HL-60 (cell line): ENCODE data around the gene MXD4.

Experiments used
- DNase-seq, 2 experiments: peaks; one replicate each; pipeline ENCODE4 v3.0.0-alpha.2; 2010 to 2020; ENCODE audit warnings: low read depth in 1 of 2, low spot score in 1 of 2
- H3K27ac ChIP-seq: fragments of 250-450 bp; sonication (Bioruptor Pico); replicated peaks from 2 replicates; pipeline ENCODE4 v1.5.1; 2020; ENCODE audit warnings: mild to moderate bottlenecking, moderate library complexity
- H3K27me3 ChIP-seq: fragments of 250-450 bp; sonication (Bioruptor Pico); 2 replicates; pipeline ENCODE4 v1.5.1; 2021; ENCODE audit warnings: mild to moderate bottlenecking, moderate library complexity; ENCODE audit not compliant: insufficient read depth, poor library complexity, severe bottlenecking
- H3K4me3 ChIP-seq: replicated peaks from 2 replicates; pipeline ENCODE4 v1.5.1; 2011; ENCODE audit warnings: mild to moderate bottlenecking, control low read depth, low read length; ENCODE audit not compliant: insufficient read depth
- GABPA ChIP-seq: IDR thresholded peaks from 2 replicates; pipeline ENCODE4 v1.6.1; 2012; ENCODE audit warnings: low read depth
- POLR2AphosphoS5 ChIP-seq: IDR thresholded peaks from 2 replicates; pipeline ENCODE4 v1.6.1; 2012; ENCODE audit warnings: low read depth
- SPI1 ChIP-seq: IDR thresholded peaks from 2 replicates; pipeline ENCODE4 v1.6.1; 2012; ENCODE audit warnings: low read depth, mild to moderate bottlenecking, borderline replicate concordance
- TF ChIP-seq, protein P1 (sequence below): IDR thresholded peaks from 2 replicates; pipeline ENCODE4 v1.6.1; 2012; ENCODE audit warnings: low read depth; ENCODE audit not compliant: insufficient replicate concordance
- TF ChIP-seq, protein P2 (sequence below): IDR thresholded peaks from one replicate; pipeline ENCODE4 v1.5.1; 2011; ENCODE audit warnings: low read length, control low read depth, inconsistent platforms; ENCODE audit not compliant: insufficient read depth

The MXD4 gene

DNA sequence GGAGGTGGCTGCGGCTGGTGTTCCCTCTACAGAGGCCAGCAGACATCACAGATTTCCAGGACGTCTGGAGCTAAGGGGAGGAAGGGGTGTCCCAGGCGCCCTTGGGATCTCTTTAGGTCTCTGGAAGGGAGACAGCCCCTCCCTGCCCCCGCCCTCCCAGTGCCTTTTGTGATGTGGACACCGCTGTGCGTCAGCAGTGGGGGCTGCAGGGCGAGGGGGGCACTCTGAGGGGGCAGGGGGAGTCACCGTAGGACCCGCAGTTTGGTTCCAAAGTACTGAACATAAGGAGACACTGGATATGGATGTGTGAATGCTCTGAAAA, 25.6 kb upstream of the MXD4 start:
- H3K27ac ChIP-seq = no peak overlapping the region
- TF ChIP-seq, protein P1, sequence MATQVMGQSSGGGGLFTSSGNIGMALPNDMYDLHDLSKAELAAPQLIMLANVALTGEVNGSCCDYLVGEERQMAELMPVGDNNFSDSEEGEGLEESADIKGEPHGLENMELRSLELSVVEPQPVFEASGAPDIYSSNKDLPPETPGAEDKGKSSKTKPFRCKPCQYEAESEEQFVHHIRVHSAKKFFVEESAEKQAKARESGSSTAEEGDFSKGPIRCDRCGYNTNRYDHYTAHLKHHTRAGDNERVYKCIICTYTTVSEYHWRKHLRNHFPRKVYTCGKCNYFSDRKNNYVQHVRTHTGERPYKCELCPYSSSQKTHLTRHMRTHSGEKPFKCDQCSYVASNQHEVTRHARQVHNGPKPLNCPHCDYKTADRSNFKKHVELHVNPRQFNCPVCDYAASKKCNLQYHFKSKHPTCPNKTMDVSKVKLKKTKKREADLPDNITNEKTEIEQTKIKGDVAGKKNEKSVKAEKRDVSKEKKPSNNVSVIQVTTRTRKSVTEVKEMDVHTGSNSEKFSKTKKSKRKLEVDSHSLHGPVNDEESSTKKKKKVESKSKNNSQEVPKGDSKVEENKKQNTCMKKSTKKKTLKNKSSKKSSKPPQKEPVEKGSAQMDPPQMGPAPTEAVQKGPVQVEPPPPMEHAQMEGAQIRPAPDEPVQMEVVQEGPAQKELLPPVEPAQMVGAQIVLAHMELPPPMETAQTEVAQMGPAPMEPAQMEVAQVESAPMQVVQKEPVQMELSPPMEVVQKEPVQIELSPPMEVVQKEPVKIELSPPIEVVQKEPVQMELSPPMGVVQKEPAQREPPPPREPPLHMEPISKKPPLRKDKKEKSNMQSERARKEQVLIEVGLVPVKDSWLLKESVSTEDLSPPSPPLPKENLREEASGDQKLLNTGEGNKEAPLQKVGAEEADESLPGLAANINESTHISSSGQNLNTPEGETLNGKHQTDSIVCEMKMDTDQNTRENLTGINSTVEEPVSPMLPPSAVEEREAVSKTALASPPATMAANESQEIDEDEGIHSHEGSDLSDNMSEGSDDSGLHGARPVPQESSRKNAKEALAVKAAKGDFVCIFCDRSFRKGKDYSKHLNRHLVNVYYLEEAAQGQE = no peak
- TF ChIP-seq, protein P2, sequence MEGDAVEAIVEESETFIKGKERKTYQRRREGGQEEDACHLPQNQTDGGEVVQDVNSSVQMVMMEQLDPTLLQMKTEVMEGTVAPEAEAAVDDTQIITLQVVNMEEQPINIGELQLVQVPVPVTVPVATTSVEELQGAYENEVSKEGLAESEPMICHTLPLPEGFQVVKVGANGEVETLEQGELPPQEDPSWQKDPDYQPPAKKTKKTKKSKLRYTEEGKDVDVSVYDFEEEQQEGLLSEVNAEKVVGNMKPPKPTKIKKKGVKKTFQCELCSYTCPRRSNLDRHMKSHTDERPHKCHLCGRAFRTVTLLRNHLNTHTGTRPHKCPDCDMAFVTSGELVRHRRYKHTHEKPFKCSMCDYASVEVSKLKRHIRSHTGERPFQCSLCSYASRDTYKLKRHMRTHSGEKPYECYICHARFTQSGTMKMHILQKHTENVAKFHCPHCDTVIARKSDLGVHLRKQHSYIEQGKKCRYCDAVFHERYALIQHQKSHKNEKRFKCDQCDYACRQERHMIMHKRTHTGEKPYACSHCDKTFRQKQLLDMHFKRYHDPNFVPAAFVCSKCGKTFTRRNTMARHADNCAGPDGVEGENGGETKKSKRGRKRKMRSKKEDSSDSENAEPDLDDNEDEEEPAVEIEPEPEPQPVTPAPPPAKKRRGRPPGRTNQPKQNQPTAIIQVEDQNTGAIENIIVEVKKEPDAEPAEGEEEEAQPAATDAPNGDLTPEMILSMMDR = no peak
- TF ChIP-seq GABPA (no peak), SPI1 (no peak), POLR2AphosphoS5 (no peak)
- no peaks in the 10 kb centered on the region for H3K27me3 ChIP-seq

DNA sequence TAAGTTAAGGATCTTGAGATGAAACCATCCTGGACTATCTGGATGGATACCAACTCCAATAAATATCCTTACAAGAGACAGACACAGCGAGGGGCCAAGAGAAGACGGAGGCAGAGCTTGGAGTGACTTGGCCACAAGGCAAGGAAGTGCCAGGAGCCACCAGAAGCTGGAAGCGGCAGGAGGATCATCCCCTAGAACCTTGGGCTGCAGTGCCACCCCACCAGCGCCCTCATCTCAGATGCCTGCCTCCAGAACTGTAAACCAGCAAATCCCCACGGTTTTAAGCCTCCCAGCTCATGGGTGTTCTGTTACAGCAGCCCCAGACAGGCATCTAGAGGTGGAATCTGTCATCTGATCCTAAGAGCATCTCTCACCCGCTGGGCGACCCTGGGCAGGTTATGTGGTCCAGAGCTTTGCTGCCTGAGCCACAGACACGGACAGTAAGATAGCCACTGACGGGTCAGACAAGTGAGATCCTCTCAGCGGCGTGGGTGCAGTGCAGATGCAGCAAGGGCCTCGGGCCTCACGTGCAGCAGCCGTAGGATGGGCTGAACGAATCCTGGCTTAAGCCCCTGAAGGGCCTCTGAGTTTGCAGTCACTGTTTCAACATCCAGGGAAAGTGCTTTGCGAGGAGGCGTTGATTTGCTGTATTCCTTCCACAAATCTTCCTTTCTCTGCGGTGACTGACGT, 25.1 kb upstream of the MXD4 start:
- no peak for DNase-seq
- TF ChIP-seq, protein P2 = no peak
- TF ChIP-seq, protein P1 = no peak
- TF ChIP-seq SPI1 (no peak), POLR2AphosphoS5 (no peak), GABPA (no peak)
- H3K27ac ChIP-seq = no peak overlapping the region
- no peaks in the 10 kb centered on the region for H3K27me3 ChIP-seq
- no peak overlapping the region for H3K4me3 ChIP-seq

More for the DNA sequence above, 25.6 kb upstream of the MXD4 start:
- no peak overlapping the region for H3K4me3 ChIP-seq
- no peak for DNase-seq

DNA sequence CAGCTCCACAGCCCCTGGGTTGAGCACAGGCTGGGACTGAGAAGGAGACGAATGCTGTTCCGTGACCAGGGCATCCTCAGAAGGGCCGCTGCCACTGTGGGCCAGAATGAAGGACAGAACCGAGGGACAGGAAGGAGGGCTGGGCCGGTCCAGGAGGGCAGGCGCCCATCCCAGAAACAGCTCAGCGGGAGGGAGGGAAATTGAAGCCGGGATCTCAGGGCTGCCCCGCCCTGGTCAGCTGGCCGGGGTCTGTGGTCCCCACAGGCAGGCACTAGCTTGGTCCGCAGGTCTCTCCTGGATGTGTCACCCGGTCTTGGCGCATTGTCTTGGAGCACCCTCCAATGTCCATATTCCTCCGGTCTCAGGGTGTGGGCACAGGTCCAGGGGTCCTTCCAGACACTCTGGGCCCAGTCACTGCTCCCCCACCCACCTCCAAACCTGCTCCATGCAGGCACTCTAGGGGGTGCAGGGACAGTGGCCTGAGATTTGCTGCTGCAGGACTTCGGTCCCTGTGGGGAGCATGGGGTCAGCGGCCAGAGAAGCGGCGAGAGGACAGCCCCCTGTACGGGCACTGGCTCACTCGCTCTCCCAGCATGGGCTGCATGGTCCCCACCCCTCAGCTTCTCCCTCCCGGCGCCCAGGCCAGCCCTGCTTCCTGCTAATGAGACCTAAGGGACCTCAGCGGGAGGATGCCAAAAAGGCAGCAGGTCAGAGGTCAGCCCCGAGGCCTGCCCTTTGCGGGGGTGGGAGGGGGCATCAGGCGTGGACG, 23.9 kb upstream of the MXD4 start:
- Histone ChIP-seq H3K4me3 (no peak overlapping the region), H3K27me3 (no peaks in the 10 kb centered on the region), H3K27ac (no peak overlapping the region)
- DNase-seq = no peak
- TF ChIP-seq, protein P2 = no peak
- TF ChIP-seq POLR2AphosphoS5 = no peak
- TF ChIP-seq, protein P1 = no peak
- TF ChIP-seq GABPA = no peak
- TF ChIP-seq SPI1 = no peak
